RWPE1 (cell line): Measurements from ENCODE around the gene SYT7.

Source experiments
- CTCF ChIA-PET: fragments of 350-600 bp; sonication (Branson Sonifier 250); formaldehyde crosslinking; extraction: SDS; loops from one replicate; lab custom pipeline; 2021; lab: Yijun Ruan, JAX
- POLR2A ChIA-PET: fragments of 400-600 bp; formaldehyde crosslinking; extraction: SDS; loops from one replicate; lab custom pipeline; 2020; ENCODE audit warnings: antibody characterized with exemption; ENCODE audit not compliant: low non-redundant PET; lab: Yijun Ruan, JAX
- DNase-seq: peaks from one replicate; pipeline ENCODE4 v3.0.0; 2012; ENCODE audit warnings: low spot score
- H3K27ac ChIP-seq: fragments of 450-650 bp; 2 replicates; pipeline ENCODE4 v1.5.1; 2017
- CTCF ChIP-seq: fragments of 450-650 bp; conservative IDR thresholded peaks from 2 replicates; pipeline ENCODE4 v1.5.1; 2017; ENCODE audit warnings: low read depth, mild to moderate bottlenecking

Gene SYT7

GRCh38 chr11:61542705-61543104 lies 38.2 kb downstream of the SYT7 start:
- TF ChIP-seq CTCF: no peak
- peak overlapping the region; percentile 4; the same call in 1 of the 2 replicates for H3K27ac ChIP-seq
- ChIA-PET POLR2A (no interaction called here), CTCF (interaction anchor here (1.3 kb wide), 1 partner anchor 26 kb away, joined by 4 read pairs; no protein-coding TSS in a partner anchor)
- no peak for DNase-seq

GRCh38 chr11:61542024-61542461 lies 38.8 kb downstream of the SYT7 start:
- ChIA-PET CTCF (interaction anchor here (1.0 to 1.3 kb wide), 2 partner anchors 10 to 25 kb away, joined by 4 to 5 read pairs; no protein-coding TSS in a partner anchor), POLR2A (no interaction called here)
- no peak for TF ChIP-seq CTCF
- no peak for DNase-seq
- H3K27ac ChIP-seq: peak overlapping the region; percentile 18

- peak; percentile 45 for DNase-seq
- ChIA-PET POLR2A (no interaction called here), CTCF (interaction anchor here (1.0 to 1.3 kb wide), 3 partner anchors 9 to 95 kb away, joined by 3 to 5 read pairs (median 4); no protein-coding TSS in a partner anchor)
- TF ChIP-seq CTCF: no peak
- peak overlapping the region; percentile 18; the same call in 1 of the 2 replicates for H3K27ac ChIP-seq
Measured at GRCh38 chr11:61541598-61541997, 39.3 kb downstream of the SYT7 start.

GRCh38 chr11:61540528-61540927 lies 40.3 kb downstream of the SYT7 start:
- ChIA-PET POLR2A (no interaction called here), CTCF (interaction anchor here (0.9 to 1.9 kb wide), 3 partner anchors 9 to 23 kb away, joined by 5 read pairs; no protein-coding TSS in a partner anchor)

GRCh38 chr11:61539831-61540357 lies 41.0 kb downstream of the SYT7 start:
- ChIA-PET CTCF (interaction anchor here (0.9 to 1.9 kb wide), 3 partner anchors 8 to 23 kb away, joined by 5 read pairs; no protein-coding TSS in a partner anchor), POLR2A (no interaction called here)
- H3K27ac ChIP-seq: no peak overlapping the region
- no peak for TF ChIP-seq CTCF
- DNase-seq: no peak

More at GRCh38 chr11:61540528-61540927, 40.3 kb downstream of the SYT7 start:
- TF ChIP-seq CTCF: no peak
- no peak for DNase-seq
- H3K27ac ChIP-seq: peak overlapping the region; percentile 18; the same call in 1 of the 2 replicates

GRCh38 chr11:61539006-61539405 lies 41.9 kb downstream of the SYT7 start:
- no peak for DNase-seq
- no peak for TF ChIP-seq CTCF
- ChIA-PET CTCF (interaction anchor here (1.9 kb wide), 1 partner anchor 22 kb away, joined by 5 read pairs; no protein-coding TSS in a partner anchor), POLR2A (no interaction called here)
- H3K27ac ChIP-seq: no peak overlapping the region
